ENCODE data around the gene DHRS3.

Gene DHRS3

DNA sequence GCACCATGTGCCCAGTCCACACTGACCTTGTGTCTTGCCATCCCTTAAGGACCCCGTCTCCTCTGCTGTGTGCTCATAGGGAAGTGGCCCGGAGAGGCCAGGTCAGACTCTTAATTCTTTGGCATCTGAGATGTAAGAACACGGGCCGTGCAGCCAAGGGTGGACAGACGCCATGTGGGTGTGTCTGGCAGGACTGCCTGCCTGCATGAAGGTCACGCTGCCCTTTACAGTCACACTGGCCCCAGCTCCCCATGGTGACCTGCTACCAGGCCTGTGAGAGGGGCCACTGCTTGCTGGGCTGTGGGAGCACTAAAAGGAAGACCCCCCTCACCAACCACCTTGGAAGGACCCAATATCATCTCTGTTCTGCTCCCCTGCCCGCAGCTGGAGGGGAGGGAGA, 17.7 kb downstream of the DHRS3 start:
- no peak overlapping the region for H3K4me3 ChIP-seq (ENCODE audit: low read depth, low read length)

GRCh38 chr1:12599657-12600056, 18.4 kb downstream of the DHRS3 start:
- no peak overlapping the region for H3K4me3 ChIP-seq (ENCODE audit: low read depth, low read length)

DNA sequence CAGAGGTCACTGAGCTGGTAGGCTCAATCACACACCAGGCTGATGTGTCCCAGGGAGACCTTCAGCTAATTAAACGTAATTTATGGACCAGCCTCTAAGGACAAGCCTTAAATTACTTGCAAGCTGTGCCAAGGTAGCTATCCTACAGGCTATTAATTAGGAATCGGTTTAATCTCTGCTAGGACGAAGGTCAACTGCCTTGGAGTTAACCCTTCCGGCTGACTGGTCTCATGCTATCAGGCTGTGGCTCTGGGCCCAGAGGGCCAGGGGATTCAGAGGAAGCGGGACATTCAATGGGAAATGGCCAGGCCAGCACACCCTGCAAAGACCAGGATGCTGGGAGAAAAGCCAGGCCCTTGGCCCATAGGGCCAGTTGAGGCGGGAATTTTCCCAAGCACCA, 19.0 kb downstream of the DHRS3 start:
- H3K4me3 ChIP-seq (ENCODE audit: low read depth, low read length) = no peak overlapping the region

DNA sequence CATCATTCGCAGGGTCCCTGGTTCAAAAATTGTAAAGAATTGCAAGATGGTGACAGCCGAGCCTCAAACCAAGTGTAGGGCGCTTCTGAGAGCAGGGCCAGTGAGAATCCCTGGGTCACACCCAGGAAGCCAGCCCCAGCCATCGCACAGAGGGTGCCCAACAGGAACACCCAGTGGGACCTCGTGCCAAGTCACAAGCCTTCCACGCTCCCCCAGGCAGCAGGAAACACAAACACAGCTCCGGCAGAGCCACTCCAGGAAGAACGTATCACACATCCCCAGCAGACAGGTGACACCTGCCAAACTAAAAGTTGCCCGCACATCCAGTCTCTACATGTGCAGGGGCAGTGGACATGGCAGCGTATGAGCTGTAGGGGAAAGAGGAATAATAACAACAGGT, 20.2 kb downstream of the DHRS3 start:
- no peak overlapping the region for H3K4me3 ChIP-seq (ENCODE audit: low read depth, low read length)

- H3K4me3 ChIP-seq (ENCODE audit: low read depth, low read length) = peak overlapping the region; percentile 28
Measured at GRCh38 chr1:12596007-12596821, 21.8 kb downstream of the DHRS3 start.

DNA sequence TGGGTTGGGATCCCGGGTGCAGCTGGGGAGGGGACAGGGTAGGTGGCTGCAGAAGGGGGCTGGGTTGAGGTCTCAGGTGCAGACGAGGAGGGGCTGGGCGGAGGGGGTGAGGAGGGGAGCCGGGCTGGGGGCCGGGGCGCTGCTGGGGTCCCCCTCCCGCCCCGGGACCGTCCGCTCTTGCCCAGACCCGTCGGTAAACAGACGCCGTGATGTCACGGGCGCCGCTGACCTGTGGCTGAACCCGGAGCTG, 22.3 kb downstream of the DHRS3 start:
- peak overlapping the region; percentile 28 for H3K4me3 ChIP-seq (ENCODE audit: low read depth, low read length)

- peak overlapping the region; percentile 43 for H3K4me3 ChIP-seq (ENCODE audit: low read depth, low read length)
Measured at GRCh38 chr1:12594966-12595756, 22.8 kb downstream of the DHRS3 start.

DNA sequence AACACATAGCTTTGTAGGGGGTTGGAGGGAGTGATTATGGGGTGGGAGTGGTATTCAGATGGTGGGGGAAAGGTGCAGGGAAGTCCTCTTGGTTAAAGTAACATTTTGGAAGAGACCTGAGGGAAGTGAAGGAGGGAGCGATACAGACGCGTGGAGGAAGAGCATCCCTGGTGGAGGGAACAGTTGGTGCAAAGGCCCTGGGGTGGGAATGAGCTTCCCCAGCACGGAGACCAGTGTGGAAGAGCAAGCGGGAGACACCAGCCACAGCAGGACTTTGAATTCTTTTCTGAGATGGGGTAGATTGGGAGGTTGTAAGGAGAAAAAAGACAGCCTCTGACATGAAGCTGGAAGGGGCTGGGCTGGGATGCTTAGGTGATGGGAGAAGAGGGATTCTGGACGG, 23.5 kb downstream of the DHRS3 start:
- peak overlapping the region; percentile 43 for H3K4me3 ChIP-seq (ENCODE audit: low read depth, low read length)

DNA sequence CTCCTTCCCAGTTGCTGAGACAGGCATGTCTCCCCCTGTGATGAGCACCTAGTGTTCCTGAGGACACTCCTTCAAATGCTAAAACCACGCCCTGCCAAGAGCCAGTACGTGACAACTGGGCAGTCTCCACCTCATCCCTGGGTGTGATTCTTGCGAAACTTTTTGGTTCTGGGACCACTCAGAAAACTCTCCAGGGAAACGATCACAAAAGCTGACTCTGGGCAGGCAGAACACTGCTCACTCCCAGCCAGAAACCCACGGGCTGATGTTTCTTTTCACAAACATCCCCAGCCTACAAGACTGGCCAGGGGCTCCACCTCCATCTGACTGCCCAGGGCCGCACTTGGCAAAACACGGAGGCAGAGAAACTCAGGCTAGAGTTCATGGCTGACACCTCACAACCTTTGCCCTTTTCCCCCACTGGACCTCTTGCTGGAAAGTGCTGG, 24.4 kb downstream of the DHRS3 start:
- H3K4me3 ChIP-seq (ENCODE audit: low read depth, low read length) = no peak overlapping the region

DNA sequence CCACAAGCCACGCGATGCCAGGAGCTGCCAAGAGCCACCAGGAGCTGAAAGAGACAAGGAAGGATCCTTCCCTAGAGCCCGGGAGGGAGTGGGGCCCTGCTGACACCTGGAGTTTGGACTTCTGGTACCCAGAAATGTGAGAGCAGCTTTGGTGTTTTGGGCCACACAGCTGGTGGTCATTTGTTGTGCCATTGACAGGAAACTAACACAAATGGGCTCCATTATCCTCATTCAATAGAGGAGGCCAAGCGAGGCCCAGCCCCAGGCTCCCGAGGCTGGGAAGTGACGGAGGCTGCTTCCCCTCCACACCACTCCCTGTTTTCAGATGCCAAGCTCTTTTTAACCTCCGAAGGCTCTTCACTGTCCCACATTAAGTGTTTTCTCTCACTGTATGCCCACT, 25.5 kb downstream of the DHRS3 start:
- no peak overlapping the region for H3K4me3 ChIP-seq (ENCODE audit: low read depth, low read length)

- no peak overlapping the region for H3K4me3 ChIP-seq (ENCODE audit: low read depth, low read length)
Measured at GRCh38 chr1:12591267-12591938, 26.6 kb downstream of the DHRS3 start.

- no peak overlapping the region for H3K4me3 ChIP-seq (ENCODE audit: low read depth, low read length)
Measured at GRCh38 chr1:12588695-12589094, 29.3 kb downstream of the DHRS3 start.

DNA sequence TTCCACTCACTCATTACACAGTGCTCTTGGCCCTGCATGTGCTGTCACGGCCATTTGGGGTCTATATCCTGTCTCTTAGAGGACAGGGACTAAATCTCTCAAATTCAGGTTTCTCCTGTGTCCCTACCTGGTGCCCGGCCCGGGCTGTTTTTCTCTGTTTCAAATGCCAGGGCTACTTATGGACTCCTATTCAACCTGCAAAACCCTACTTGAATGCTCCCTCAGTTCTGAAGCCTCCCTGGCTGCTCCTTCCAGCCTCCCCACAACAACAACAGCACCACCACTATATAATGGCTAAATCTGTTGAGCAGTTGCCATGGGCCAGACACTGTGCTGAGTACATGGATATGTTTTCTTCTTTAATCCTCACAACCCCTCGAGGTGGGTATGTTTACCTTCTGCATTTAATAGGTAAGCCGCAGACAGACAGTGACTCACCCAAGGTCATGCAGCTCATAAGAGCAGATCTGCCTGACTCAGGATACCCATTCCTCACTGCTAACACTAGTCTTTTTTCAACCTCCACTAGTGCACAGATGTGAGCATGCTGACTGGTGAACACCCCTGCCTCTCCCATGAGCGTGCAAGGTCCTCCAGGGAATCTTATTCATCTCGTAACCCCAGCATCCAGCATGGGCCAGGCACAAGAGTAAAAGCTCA, 29.9 kb downstream of the DHRS3 start:
- H3K4me3 ChIP-seq (ENCODE audit: low read depth, low read length) = no peak overlapping the region

DNA sequence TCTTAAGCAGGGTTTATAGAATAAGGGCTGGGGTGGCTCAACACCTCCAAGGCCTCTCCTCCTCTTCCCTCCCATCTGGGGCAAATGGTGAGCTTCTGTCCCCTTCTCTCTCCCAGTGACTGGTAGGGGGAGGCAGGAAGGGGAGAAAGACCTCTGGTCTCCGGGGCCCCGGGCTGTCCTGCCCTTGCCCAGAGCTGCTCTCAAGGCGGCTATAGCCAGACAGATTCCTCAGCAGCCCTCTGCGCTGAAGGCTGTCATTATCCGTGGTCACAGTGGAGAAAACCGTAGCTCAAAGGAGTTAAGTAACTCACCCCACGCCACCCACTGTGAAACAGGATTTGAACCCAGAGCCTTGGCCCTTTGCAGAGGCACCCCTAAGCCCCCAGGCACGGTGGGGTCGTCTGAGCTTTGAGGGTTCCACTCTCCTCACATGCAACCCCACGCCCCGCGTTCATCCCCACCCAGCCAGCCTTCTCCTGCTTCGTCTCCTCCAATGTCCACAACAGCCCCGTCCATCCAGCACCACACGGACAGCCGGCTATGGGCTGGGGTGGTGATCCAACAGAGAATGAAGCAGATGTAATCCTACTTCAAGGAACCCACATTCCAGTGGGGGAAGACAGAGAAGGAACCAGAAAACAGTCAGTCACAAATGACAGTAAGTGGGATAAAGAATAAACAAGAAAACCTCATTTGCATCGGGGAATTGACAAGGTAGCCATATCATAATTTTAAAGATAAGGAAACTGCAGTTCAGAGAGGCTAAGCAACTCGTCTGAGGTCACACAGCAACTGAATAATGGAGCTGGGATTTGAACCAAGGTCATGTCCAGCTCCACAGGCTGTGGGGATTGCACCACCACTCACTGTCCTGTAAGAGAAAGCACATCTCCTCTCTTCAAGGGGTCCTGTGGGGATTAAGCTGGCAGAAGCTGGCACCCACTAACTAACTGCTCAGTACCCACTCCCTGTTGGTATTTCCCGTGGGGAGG, 31.8 kb downstream of the DHRS3 start:
- no peak overlapping the region for H3K4me3 ChIP-seq (ENCODE audit: low read depth, low read length)

DNA sequence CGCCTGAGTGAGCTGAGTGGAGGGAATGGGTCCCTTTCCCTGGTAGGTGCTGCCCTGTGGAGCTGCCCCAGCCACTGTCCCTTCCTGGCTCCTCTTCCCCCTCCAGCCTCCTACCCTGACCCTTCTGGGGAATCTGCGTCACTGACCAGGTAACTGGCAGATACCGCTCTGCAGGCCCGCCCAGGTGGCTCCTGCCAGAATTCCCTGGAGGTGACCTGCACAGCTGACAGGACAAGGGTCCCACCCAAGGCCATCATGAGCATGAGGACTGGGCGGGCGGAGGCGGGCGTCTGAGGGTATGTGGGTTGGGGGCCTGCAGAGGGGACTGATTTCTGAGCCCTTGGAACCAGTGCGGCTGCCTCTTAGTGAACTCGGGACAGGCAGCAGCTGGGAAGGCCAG, 32.5 kb downstream of the DHRS3 start:
- H3K4me3 ChIP-seq (ENCODE audit: low read depth, low read length) = no peak overlapping the region

DNA sequence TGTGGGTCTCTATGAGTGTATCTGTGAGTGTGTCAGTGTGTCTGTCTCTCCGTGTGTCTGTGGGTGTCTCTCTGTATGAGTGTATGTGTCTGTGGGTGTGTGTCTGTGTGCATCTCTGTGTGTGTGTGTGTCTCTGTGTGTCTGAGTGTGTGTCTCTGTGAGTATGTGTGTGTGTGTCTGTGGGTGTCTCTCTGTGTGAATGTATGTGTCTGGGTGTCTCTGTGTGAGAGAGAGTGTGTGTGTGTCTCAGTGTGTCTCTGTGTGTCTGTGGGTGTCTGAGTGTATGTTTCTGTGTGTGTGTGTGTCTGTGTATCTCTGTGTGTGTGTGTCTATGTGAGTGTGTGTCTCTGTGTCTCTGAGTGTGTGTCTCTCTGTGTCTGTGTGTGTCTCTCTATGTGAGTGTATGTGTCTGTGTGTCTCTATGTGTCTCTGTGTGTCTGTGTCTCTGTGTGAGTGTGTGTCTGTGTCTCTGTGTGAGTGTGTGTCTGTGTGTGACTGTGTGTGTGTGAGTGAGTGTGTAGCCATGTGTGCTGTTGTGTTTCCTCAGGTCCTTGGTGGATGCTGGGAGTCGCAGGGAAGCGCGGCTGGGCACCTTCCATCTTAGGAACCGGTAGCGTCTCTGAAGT, 33.0 kb downstream of the DHRS3 start:
- no peak overlapping the region for H3K4me3 ChIP-seq (ENCODE audit: low read depth, low read length)

DNA sequence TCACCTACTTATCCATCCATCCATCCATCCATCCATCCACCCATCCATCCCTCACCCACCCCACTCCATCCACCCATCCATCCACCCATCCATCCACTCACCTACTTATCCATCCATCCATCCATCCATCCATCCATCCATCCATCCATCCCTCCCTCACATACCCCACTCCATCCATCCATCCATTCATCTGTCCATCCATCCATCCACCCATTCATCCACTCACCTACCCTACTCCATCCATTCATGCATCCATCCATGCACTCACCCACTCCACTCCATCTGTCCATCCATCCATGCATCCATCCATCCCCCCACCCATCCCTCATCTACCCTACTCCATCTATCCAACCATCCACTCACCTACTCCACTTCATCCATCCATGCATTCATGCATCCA, 34.5 kb downstream of the DHRS3 start:
- no peak overlapping the region for H3K4me3 ChIP-seq (ENCODE audit: low read depth, low read length)

DNA sequence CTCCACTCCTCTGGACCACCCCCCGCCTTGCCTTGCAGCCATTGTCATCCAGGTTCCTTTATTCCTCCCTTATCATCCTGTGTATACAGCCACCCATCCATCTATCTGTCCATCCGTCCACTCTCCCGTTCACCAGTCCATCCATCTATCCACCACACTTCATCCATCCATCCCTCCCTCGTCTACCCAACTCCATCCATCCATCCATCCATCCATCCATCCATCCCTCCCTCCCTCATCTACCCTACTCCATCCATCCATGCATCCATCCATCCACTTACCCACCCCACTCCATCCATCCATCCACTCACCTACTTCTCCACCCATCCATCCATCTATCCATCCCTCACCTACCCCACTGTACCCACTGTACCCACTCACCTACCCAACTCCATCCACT, 35.4 kb downstream of the DHRS3 start:
- H3K4me3 ChIP-seq (ENCODE audit: low read depth, low read length) = no peak overlapping the region

GRCh38 chr1:12581179-12581578, 36.8 kb downstream of the DHRS3 start:
- H3K4me3 ChIP-seq (ENCODE audit: low read depth, low read length) = no peak overlapping the region

Data from iPS-11a (cell line).